ENCODE measurements around the gene STEAP1B. TPM values are rescaled to one million over a fixed set of nuclear protein-coding genes. Genes with fewer than 3 reads are reported as not detected.

The STEAP1B gene
- total RNA-seq, 4 donors from 2014 or later = 1.2 to 3.5 TPM; not detected in 2

- Histone ChIP-seq H3K27me3 (no peaks in the 10 kb centered on the region), H3K27ac (no peak overlapping the region), H3K36me3 (no peaks in the 10 kb centered on the region), H3K9me3 (no peaks in the 10 kb centered on the region), H3K4me3 (no peak overlapping the region), H3K4me1 (no peaks in the 10 kb centered on the region)
- DNase-seq = no peak
- no peak for TF ChIP-seq POLR2A (IDR thresholded peaks at IDR 0.05)
- TF ChIP-seq CTCF (IDR thresholded peaks at IDR 0.05) = no peak
- intact Hi-C loops (cut with DNase I; ENCODE audit: low total_unique reads) = no loop called here
Measured at GRCh38 chr7:22429386-22429785, 70.6 kb downstream of the STEAP1B start.

GRCh38 chr7:22427855-22428254 lies 72.1 kb downstream of the STEAP1B start:
- no peaks in the 10 kb centered on the region for H3K9me3 ChIP-seq
- intact Hi-C loops (cut with DNase I; ENCODE audit: low total_unique reads) = no loop called here
- H3K36me3 ChIP-seq = no peaks in the 10 kb centered on the region
- no peak overlapping the region for H3K4me3 ChIP-seq
- no peak for DNase-seq
- TF ChIP-seq CTCF (IDR thresholded peaks at IDR 0.05) (no peak), POLR2A (IDR thresholded peaks at IDR 0.05) (no peak)
- no peak overlapping the region for H3K27ac ChIP-seq
- no peaks in the 10 kb centered on the region for H3K4me1 ChIP-seq
- H3K27me3 ChIP-seq = no peaks in the 10 kb centered on the region

- DNase-seq = no peak
- intact Hi-C loops (cut with DNase I; ENCODE audit: low total_unique reads) = no loop called here
- Histone ChIP-seq H3K27ac (no peak overlapping the region), H3K36me3 (no peaks in the 10 kb centered on the region), H3K9me3 (no peaks in the 10 kb centered on the region), H3K27me3 (no peaks in the 10 kb centered on the region), H3K4me3 (no peak overlapping the region), H3K4me1 (no peaks in the 10 kb centered on the region)
- TF ChIP-seq CTCF (IDR thresholded peaks at IDR 0.05) (no peak), POLR2A (IDR thresholded peaks at IDR 0.05) (no peak)
Measured at GRCh38 chr7:22427104-22427503, 72.9 kb downstream of the STEAP1B start.

GRCh38 chr7:22426463-22427094 lies 73.4 kb downstream of the STEAP1B start:
- Histone ChIP-seq H3K4me1 (no peaks in the 10 kb centered on the region), H3K27me3 (no peaks in the 10 kb centered on the region), H3K4me3 (no peak overlapping the region), H3K27ac (no peak overlapping the region), H3K36me3 (no peaks in the 10 kb centered on the region), H3K9me3 (no peaks in the 10 kb centered on the region)
- intact Hi-C loops (cut with DNase I; ENCODE audit: low total_unique reads) = no loop called here
- DNase-seq = no peak
- TF ChIP-seq CTCF (IDR thresholded peaks at IDR 0.05) = no peak
- TF ChIP-seq POLR2A (IDR thresholded peaks at IDR 0.05) = no peak

- H3K4me3 ChIP-seq = no peak overlapping the region
- no peaks in the 10 kb centered on the region for H3K27me3 ChIP-seq
- no peaks in the 10 kb centered on the region for H3K36me3 ChIP-seq
- no peak for DNase-seq
- no peaks in the 10 kb centered on the region for H3K4me1 ChIP-seq
- no peak overlapping the region for H3K27ac ChIP-seq
- no peaks in the 10 kb centered on the region for H3K9me3 ChIP-seq
- TF ChIP-seq POLR2A (IDR thresholded peaks at IDR 0.05) (no peak), CTCF (IDR thresholded peaks at IDR 0.05) (no peak)
- intact Hi-C loops (cut with DNase I; ENCODE audit: low total_unique reads) = no loop called here
Measured at GRCh38 chr7:22425361-22425760, 74.6 kb downstream of the STEAP1B start.
